Trophoblast cell (in vitro differentiated cells and primary cell): ENCODE results near the gene ENDOU.

ENCODE experiments used
- DNase-seq, 2 donors: peaks; one replicate each; pipeline ENCODE4 v3.0.0-alpha.2; 2016
- H2AFZ ChIP-seq: 2 replicates; pipeline ENCODE4 v1.6.1; 2013; ENCODE audit warnings: low read length, moderate library complexity, mild to moderate bottlenecking; ENCODE audit not compliant: insufficient read depth, poor library complexity
- H2AK5ac ChIP-seq: 2 replicates; pipeline ENCODE4 v1.6.1; 2013; ENCODE audit warnings: mild to moderate bottlenecking, low read length
- H2BK120ac ChIP-seq: 2 replicates; pipeline ENCODE4 v1.6.1; 2013; ENCODE audit warnings: low read length, mild to moderate bottlenecking, moderate library complexity; ENCODE audit not compliant: insufficient read depth, poor library complexity
- H2BK12ac ChIP-seq: 2 replicates; pipeline ENCODE4 v1.6.1; 2013; ENCODE audit warnings: mild to moderate bottlenecking, low read length, moderate library complexity
- H2BK5ac ChIP-seq: 2 replicates; pipeline ENCODE4 v1.6.1; 2013; ENCODE audit warnings: low read length, low read depth, moderate library complexity, mild to moderate bottlenecking; ENCODE audit not compliant: poor library complexity
- H3K14ac ChIP-seq: 2 replicates; pipeline ENCODE4 v1.6.1; 2013; ENCODE audit warnings: mild to moderate bottlenecking, low read length
- H3K18ac ChIP-seq: 2 replicates; pipeline ENCODE4 v1.6.1; 2013; ENCODE audit warnings: mild to moderate bottlenecking, low read length
- H3K23ac ChIP-seq: 2 replicates; pipeline ENCODE4 v1.6.1; 2013; ENCODE audit warnings: low read length
- H3K27ac ChIP-seq: 2 replicates; pipeline ENCODE4 v1.5.1; 2013; ENCODE audit warnings: low read depth, mild to moderate bottlenecking, inconsistent platforms, low read length, moderate library complexity
- H3K27me3 ChIP-seq: 2 replicates; pipeline ENCODE4 v1.6.1; 2013; ENCODE audit warnings: inconsistent platforms, mild to moderate bottlenecking, low read length, moderate library complexity; ENCODE audit not compliant: insufficient read depth
- H3K36me3 ChIP-seq, 2 experiments: 1 replicate in 1 of 2; 2 replicates in 1 of 2; pipeline ENCODE4 v1.6.1; 2013; ENCODE audit warnings: low read length in 2 of 2, mild to moderate bottlenecking in 2 of 2, moderate library complexity in 1 of 2; ENCODE audit not compliant: insufficient read depth in 2 of 2, control insufficient read depth in 1 of 2
- H3K4ac ChIP-seq: 2 replicates; pipeline ENCODE4 v1.6.1; 2013; ENCODE audit warnings: low read depth, mild to moderate bottlenecking, low read length, moderate library complexity
- H3K4me1 ChIP-seq, 2 experiments: 1 replicate in 1 of 2; 2 replicates in 1 of 2; pipeline ENCODE4 v1.6.1; 2013; ENCODE audit warnings: low read length in 2 of 2, mild to moderate bottlenecking in 2 of 2, moderate library complexity in 1 of 2; ENCODE audit not compliant: insufficient read depth in 2 of 2, control insufficient read depth in 1 of 2
- H3K4me2 ChIP-seq: 2 replicates; pipeline ENCODE4 v1.6.1; 2013; ENCODE audit warnings: inconsistent platforms, mild to moderate bottlenecking, low read length, moderate library complexity
- H3K4me3 ChIP-seq: 2 replicates; pipeline ENCODE4 v1.5.1; 2013; ENCODE audit warnings: mild to moderate bottlenecking, low read depth, low read length, inconsistent platforms
- H3K79me1 ChIP-seq: one replicate; pipeline ENCODE4 v1.6.1; 2013; ENCODE audit warnings: low read length
- H3K79me2 ChIP-seq: 2 replicates; pipeline ENCODE4 v1.6.1; 2013; ENCODE audit warnings: low read length, mild to moderate bottlenecking; ENCODE audit not compliant: control insufficient read depth, insufficient read depth, poor library complexity
- H3K9ac ChIP-seq: 2 replicates; pipeline ENCODE4 v1.6.1; 2013; ENCODE audit warnings: mild to moderate bottlenecking, low read length
- H3K9me3 ChIP-seq: 2 replicates; pipeline ENCODE4 v1.6.1; 2013; ENCODE audit warnings: low read depth, mild to moderate bottlenecking, control low read depth, inconsistent platforms, low read length; ENCODE audit not compliant: insufficient read depth
- H4K12ac ChIP-seq: 2 replicates; pipeline ENCODE4 v1.6.1; 2013; ENCODE audit warnings: low read depth, mild to moderate bottlenecking, low read length, moderate library complexity
- H4K8ac ChIP-seq: 2 replicates; pipeline ENCODE4 v1.6.1; 2013; ENCODE audit warnings: low read depth, mild to moderate bottlenecking, low read length, moderate library complexity
- H4K91ac ChIP-seq: one replicate; pipeline ENCODE4 v1.6.1; 2013; ENCODE audit warnings: low read depth, mild to moderate bottlenecking, low read length, moderate library complexity
- WGBS: extraction: QIAGEN DNeasy Blood & Tissue Kit; methylation state at CpG from one replicate; pipeline ENCODE4 v1.1.7; 2013; ENCODE audit warnings: missing lambda C conversion rate; ENCODE audit not compliant: insufficient read length, insufficient coverage; ENCODE audit errors: extremely low coverage; 5-methylcytosine and 5-hydroxymethylcytosine counted together

The ENDOU gene

GRCh38 chr12:47754126-47754525 is 28.8 kb upstream of the ENDOU start:
- H3K27ac ChIP-seq, result no peak overlapping the region
- H3K36me3 ChIP-seq, result no peaks in the 10 kb centered on the region
- no peak overlapping the region for H3K14ac ChIP-seq
- H3K4me3 ChIP-seq, result no peak overlapping the region
- H3K79me1 ChIP-seq, result peaks cover 14% of the 10 kb centered on the region
- peak overlapping the region; percentile 34 for H2BK12ac ChIP-seq
- H3K9me3 ChIP-seq, result peaks cover 1% of the 10 kb centered on the region
- H3K18ac ChIP-seq, result no peak overlapping the region
- no peaks in the 10 kb centered on the region for H3K27me3 ChIP-seq
- no peak overlapping the region for H3K9ac ChIP-seq
- peak; percentile 59 to 77 for DNase-seq
- WGBS, result no CpG with 5 or more reads among the region's 4 CpGs
- no peak overlapping the region for H3K23ac ChIP-seq
- peaks cover 43 to 47% of the 10 kb centered on the region in 2 experiments for H3K4me1 ChIP-seq
- peak overlapping the region; percentile 33 for H4K91ac ChIP-seq
- H3K79me2 ChIP-seq, result no peaks in the 10 kb centered on the region
- H4K8ac ChIP-seq, result no peak overlapping the region
- H3K4ac ChIP-seq, result no peak overlapping the region
- H3K4me2 ChIP-seq, result no peak overlapping the region
- H4K12ac ChIP-seq, result no peak overlapping the region
- no peak overlapping the region for H2BK5ac ChIP-seq
- no peak overlapping the region for H2BK120ac ChIP-seq
- peak overlapping the region; percentile 20 for H2AK5ac ChIP-seq
- H2AFZ ChIP-seq, result no peak overlapping the region

GRCh38 chr12:47753021-47754001 is 28.0 kb upstream of the ENDOU start:
- Histone ChIP-seq H3K4me2 (peak overlapping the region; percentile 9), H3K79me1 (peaks cover 7% of the 10 kb centered on the region), H3K27ac (no peak overlapping the region), H3K4ac (no peak overlapping the region), H4K91ac (peak overlapping the region; percentile 72), H2AK5ac (peak overlapping the region; percentile 81), H3K27me3 (no peaks in the 10 kb centered on the region), H2BK5ac (peak overlapping the region; percentile 34), H3K9ac (no peak overlapping the region), H3K4me3 (no peak overlapping the region), H3K9me3 (peaks cover 1% of the 10 kb centered on the region), H3K18ac (no peak overlapping the region), H3K14ac (no peak overlapping the region), H3K36me3 (no peaks in the 10 kb centered on the region), H3K4me1 (peaks cover 38 to 42% of the 10 kb centered on the region in 2 experiments), H2AFZ (peak overlapping the region; percentile 31), H3K79me2 (no peaks in the 10 kb centered on the region), H2BK120ac (peak overlapping the region; percentile 76), H4K12ac (no peak overlapping the region), H3K23ac (no peak overlapping the region), H4K8ac (peak overlapping the region; percentile 69), H2BK12ac (peak overlapping the region; percentile 44)
- no CpG with 5 or more reads among the region's 11 CpGs for WGBS
- DNase-seq, result peak; percentile 26 to 50

- Histone ChIP-seq H3K27ac (no peak overlapping the region), H3K79me1 (peaks cover 6% of the 10 kb centered on the region), H2BK12ac (no peak overlapping the region), H2BK5ac (no peak overlapping the region), H3K36me3 (no peaks in the 10 kb centered on the region), H4K8ac (no peak overlapping the region), H4K91ac (no peak overlapping the region), H3K9me3 (peaks cover 1% of the 10 kb centered on the region), H3K23ac (no peak overlapping the region), H3K9ac (no peak overlapping the region), H3K27me3 (no peaks in the 10 kb centered on the region), H2BK120ac (no peak overlapping the region), H3K4ac (no peak overlapping the region), H3K4me1 (peaks cover 31 to 34% of the 10 kb centered on the region in 2 experiments), H3K14ac (no peak overlapping the region), H3K79me2 (no peaks in the 10 kb centered on the region), H2AK5ac (no peak overlapping the region), H3K4me3 (no peak overlapping the region), H2AFZ (no peak overlapping the region), H3K18ac (no peak overlapping the region), H3K4me2 (no peak overlapping the region), H4K12ac (no peak overlapping the region)
- no CpG with 5 or more reads among the region's 7 CpGs for WGBS
- peak; percentile 29 to 45 for DNase-seq
Measured at GRCh38 chr12:47752552-47752951, 27.3 kb upstream of the ENDOU start.

- no peak overlapping the region for H2BK12ac ChIP-seq
- no peak overlapping the region for H2AK5ac ChIP-seq
- H3K4me3 ChIP-seq, result no peak overlapping the region
- H3K79me1 ChIP-seq, result peaks cover 6% of the 10 kb centered on the region
- no peaks in the 10 kb centered on the region for H3K36me3 ChIP-seq
- H2BK5ac ChIP-seq, result no peak overlapping the region
- no peaks in the 10 kb centered on the region for H3K27me3 ChIP-seq
- no peak overlapping the region for H3K4ac ChIP-seq
- no peak overlapping the region for H3K4me2 ChIP-seq
- no peak overlapping the region for H4K8ac ChIP-seq
- H3K9ac ChIP-seq, result no peak overlapping the region
- H3K4me1 ChIP-seq, result peaks cover 26 to 32% of the 10 kb centered on the region in 2 experiments
- peaks cover 1% of the 10 kb centered on the region for H3K9me3 ChIP-seq
- H2BK120ac ChIP-seq, result no peak overlapping the region
- WGBS, result no CpG with 5 or more reads among the region's 4 CpGs
- H3K27ac ChIP-seq, result no peak overlapping the region
- no peak overlapping the region for H2AFZ ChIP-seq
- no peak for DNase-seq
- H3K14ac ChIP-seq, result no peak overlapping the region
- H3K79me2 ChIP-seq, result no peaks in the 10 kb centered on the region
- H4K12ac ChIP-seq, result no peak overlapping the region
- no peak overlapping the region for H3K18ac ChIP-seq
- no peak overlapping the region for H4K91ac ChIP-seq
- no peak overlapping the region for H3K23ac ChIP-seq
Measured at GRCh38 chr12:47752121-47752520, 26.8 kb upstream of the ENDOU start.
